Mesenchymal stem cell (in vitro differentiated cells and primary cell): Measurements from ENCODE around the gene ANKS1A.

Source experiments
- DNase-seq: peaks from one replicate; pipeline ENCODE4 v3.0.0-alpha.2; 2013
- H2AFZ ChIP-seq: one replicate; pipeline ENCODE4 v1.6.1; 2013; ENCODE audit warnings: low read depth, mild to moderate bottlenecking, control low read depth, inconsistent platforms, low read length, moderate library complexity
- H2AK5ac ChIP-seq: 2 replicates; pipeline ENCODE4 v1.6.1; 2013; ENCODE audit warnings: low read length, moderate library complexity, mild to moderate bottlenecking, inconsistent platforms; ENCODE audit not compliant: severe bottlenecking
- H2BK120ac ChIP-seq: one replicate; pipeline ENCODE4 v1.6.1; 2013; ENCODE audit warnings: low read depth, mild to moderate bottlenecking, inconsistent platforms, low read length, moderate library complexity
- H2BK12ac ChIP-seq, 2 experiments: one replicate each; pipeline ENCODE4 v1.6.1; 2013; ENCODE audit warnings: inconsistent platforms in 2 of 2, low read length in 2 of 2, mild to moderate bottlenecking in 2 of 2, moderate library complexity in 2 of 2, control low read depth in 1 of 2
- H2BK15ac ChIP-seq: one replicate; pipeline ENCODE4 v1.6.1; 2013; ENCODE audit warnings: mild to moderate bottlenecking, low read depth, inconsistent platforms; ENCODE audit not compliant: poor library complexity, severe bottlenecking
- H2BK5ac ChIP-seq: 2 replicates; pipeline ENCODE4 v1.6.1; 2013; ENCODE audit warnings: low read depth, mild to moderate bottlenecking, low read length, control low read depth, inconsistent platforms; ENCODE audit not compliant: poor library complexity, severe bottlenecking
- H3K14ac ChIP-seq, 2 experiments: one replicate each; pipeline ENCODE4 v1.6.1; 2013; ENCODE audit warnings: inconsistent platforms in 2 of 2, low read length in 2 of 2, control low read depth in 1 of 2, mild to moderate bottlenecking in 1 of 2, moderate library complexity in 1 of 2
- H3K18ac ChIP-seq, 2 experiments: one replicate each; pipeline ENCODE4 v1.6.1; 2013; ENCODE audit warnings: inconsistent platforms in 2 of 2, low read length in 2 of 2, control low read depth in 1 of 2, low read depth in 1 of 2, mild to moderate bottlenecking in 1 of 2
- H3K23ac ChIP-seq, 2 experiments: one replicate each; pipeline ENCODE4 v1.6.1; 2013; ENCODE audit warnings: inconsistent platforms in 2 of 2, low read length in 2 of 2, mild to moderate bottlenecking in 2 of 2, moderate library complexity in 2 of 2, control low read depth in 1 of 2
- H3K27ac ChIP-seq: 2 replicates; pipeline ENCODE4 v1.5.1; 2013; ENCODE audit warnings: mild to moderate bottlenecking, moderate library complexity, low read length, control low read depth, inconsistent platforms; ENCODE audit not compliant: poor library complexity, severe bottlenecking
- H3K27me3 ChIP-seq, 2 experiments: 2 replicates each; pipeline versions ENCODE4 v1.6.1 to v1.7.0; 2013; ENCODE audit warnings: low read length in 2 of 2, mild to moderate bottlenecking in 2 of 2, moderate library complexity in 2 of 2, control low read depth in 1 of 2, inconsistent platforms in 1 of 2; ENCODE audit not compliant: control insufficient read depth in 1 of 2, insufficient read depth in 1 of 2
- H3K36me3 ChIP-seq, 2 experiments: 2 replicates each; pipeline versions ENCODE4 v1.6.1 to v1.7.0; 2013; ENCODE audit warnings: low read length in 2 of 2, control low read depth in 1 of 2, inconsistent platforms in 1 of 2, low read depth in 1 of 2, mild to moderate bottlenecking in 1 of 2; ENCODE audit not compliant: insufficient read depth in 2 of 2, control insufficient read depth in 1 of 2
- H3K4ac ChIP-seq, 2 experiments: one replicate each; pipeline ENCODE4 v1.6.1; 2013; ENCODE audit warnings: inconsistent platforms in 2 of 2, low read length in 2 of 2, mild to moderate bottlenecking in 2 of 2, moderate library complexity in 2 of 2, control low read depth in 1 of 2, low read depth in 1 of 2
- H3K4me1 ChIP-seq: 2 replicates; pipeline ENCODE4 v1.6.1; 2013; ENCODE audit warnings: low read depth, low read length, control low read depth; ENCODE audit not compliant: control insufficient read depth, insufficient read depth
- H3K4me2 ChIP-seq: 2 replicates; pipeline ENCODE4 v1.6.1; 2013; ENCODE audit warnings: low read length, mild to moderate bottlenecking, inconsistent platforms; ENCODE audit not compliant: poor library complexity, severe bottlenecking
- H3K4me3 ChIP-seq, 2 experiments: 2 replicates each; pipeline versions ENCODE4 v1.5.1 to v1.7.0; 2013; ENCODE audit warnings: low read length in 2 of 2, mild to moderate bottlenecking in 2 of 2, control low read depth in 1 of 2, low read depth in 1 of 2; ENCODE audit not compliant: insufficient read depth in 1 of 2
- H3K79me1 ChIP-seq: replicated peaks from 2 replicates; pipeline ENCODE4 v1.6.1; 2013; ENCODE audit warnings: mild to moderate bottlenecking, control low read depth, low read length, inconsistent platforms; ENCODE audit not compliant: poor library complexity, severe bottlenecking
- H3K9ac ChIP-seq: 2 replicates; pipeline ENCODE4 v1.7.0; 2013; ENCODE audit warnings: mild to moderate bottlenecking, low read length, moderate library complexity
- H3K9me3 ChIP-seq: 2 replicates; pipeline ENCODE4 v1.7.0; 2013; ENCODE audit warnings: mild to moderate bottlenecking, low read length; ENCODE audit not compliant: control insufficient read depth
- H4K8ac ChIP-seq: one replicate; pipeline ENCODE4 v1.6.1; 2013; ENCODE audit warnings: inconsistent platforms, mild to moderate bottlenecking, low read length, moderate library complexity
- H4K91ac ChIP-seq: one replicate; pipeline ENCODE4 v1.6.1; 2013; ENCODE audit warnings: mild to moderate bottlenecking, low read length, inconsistent platforms
- WGBS: methylation state at CpG from one replicate; pipeline ENCODE4 v1.1.7; 2013; ENCODE audit warnings: mixed read lengths; 5-methylcytosine and 5-hydroxymethylcytosine counted together

ANKS1A gene

GRCh38 chr6:34990971-34991560, 102.0 kb downstream of the ANKS1A start:
- Histone ChIP-seq H3K4me3 (no peak overlapping the region), H3K4me2 (no peak overlapping the region), H3K14ac (no peak overlapping the region), H4K8ac (no peak overlapping the region), H2AK5ac (no peak overlapping the region), H2BK120ac (no peak overlapping the region), H2AFZ (no peak overlapping the region), H3K27ac (no peak overlapping the region), H3K23ac (no peak overlapping the region), H2BK5ac (no peak overlapping the region), H3K4ac (no peak overlapping the region), H2BK15ac (no peak overlapping the region), H3K27me3 (no peaks in the 10 kb centered on the region), H3K9me3 (no peaks in the 10 kb centered on the region), H2BK12ac (no peak overlapping the region), H3K9ac (peak overlapping the region; percentile 30), H3K36me3 (peaks cover 15 to 66% of the 10 kb centered on the region in 2 experiments), H4K91ac (no peak overlapping the region), H3K79me1 (peaks cover 2% of the 10 kb centered on the region), H3K18ac (no peak overlapping the region), H3K4me1 (peaks cover 2% of the 10 kb centered on the region)
- DNase-seq: peak; percentile 56
- 59% methylated on average over 2 of the region's 2 CpGs for WGBS

DNA sequence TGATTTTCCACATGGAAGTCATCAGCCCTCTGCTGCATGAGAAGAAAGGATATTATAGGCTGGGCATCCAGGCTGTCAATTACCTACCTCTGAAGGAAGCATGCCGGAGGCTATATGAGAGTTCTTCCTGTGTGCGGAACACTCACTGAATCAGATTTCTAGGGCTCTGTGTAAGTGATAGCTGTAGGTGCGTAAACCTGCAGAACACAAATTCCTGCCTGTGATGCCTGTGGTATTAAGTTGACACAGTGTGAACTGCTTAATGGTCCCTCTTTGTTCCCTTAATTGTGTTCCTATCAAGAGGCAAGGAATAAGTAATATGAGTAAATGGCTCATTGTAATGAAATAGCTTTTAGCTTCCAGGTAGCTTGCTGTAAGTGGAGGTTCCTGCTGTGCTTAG, 103.3 kb downstream of the ANKS1A start:
- Histone ChIP-seq H3K9me3 (no peaks in the 10 kb centered on the region), H2AK5ac (no peak overlapping the region), H3K23ac (no peak overlapping the region), H2BK120ac (no peak overlapping the region), H3K27ac (no peak overlapping the region), H2BK15ac (no peak overlapping the region), H3K4me3 (no peak overlapping the region), H3K18ac (no peak overlapping the region), H3K4me1 (peaks cover 2% of the 10 kb centered on the region), H4K8ac (peak overlapping the region; percentile 17), H3K4me2 (no peak overlapping the region), H3K14ac (no peak overlapping the region), H2BK12ac (no peak overlapping the region), H3K9ac (no peak overlapping the region), H3K27me3 (no peaks in the 10 kb centered on the region), H3K4ac (no peak overlapping the region), H3K79me1 (no peaks in the 10 kb centered on the region), H2AFZ (no peak overlapping the region), H3K36me3 (peaks cover 15 to 59% of the 10 kb centered on the region in 2 experiments), H2BK5ac (no peak overlapping the region), H4K91ac (no peak overlapping the region)
- DNase-seq: no peak
- WGBS: 97% methylated on average over 3 of the region's 3 CpGs

DNA sequence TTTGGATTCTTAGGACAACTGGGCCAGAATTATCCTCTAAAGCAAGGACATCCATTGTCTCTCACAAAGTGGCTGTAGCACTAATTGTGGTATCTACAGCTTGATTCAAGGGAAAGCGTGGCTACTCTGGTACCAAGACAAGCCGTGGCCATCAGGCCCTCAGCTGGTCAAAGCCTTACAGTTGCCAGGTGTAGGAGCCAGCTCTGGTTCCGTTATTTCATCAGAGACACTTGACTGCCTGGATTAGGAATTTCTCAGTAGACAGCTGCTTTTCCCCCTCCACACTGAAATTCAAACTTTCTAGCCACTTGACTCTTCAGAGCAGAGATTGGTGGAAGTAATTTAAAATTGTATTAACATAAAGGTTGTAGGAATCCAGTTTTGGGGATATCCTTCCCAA, 104.2 kb downstream of the ANKS1A start:
- H3K27ac ChIP-seq: no peak overlapping the region
- no peak for DNase-seq
- H3K4me3 ChIP-seq: no peak overlapping the region
- no peak overlapping the region for H4K91ac ChIP-seq
- H3K9me3 ChIP-seq: no peaks in the 10 kb centered on the region
- H3K79me1 ChIP-seq: no peaks in the 10 kb centered on the region
- H2BK12ac ChIP-seq: no peak overlapping the region
- no peak overlapping the region for H2BK120ac ChIP-seq
- H2BK15ac ChIP-seq: no peak overlapping the region
- H2BK5ac ChIP-seq: no peak overlapping the region
- no peak overlapping the region for H3K9ac ChIP-seq
- H3K4me1 ChIP-seq: peaks cover 2% of the 10 kb centered on the region
- H3K27me3 ChIP-seq: no peaks in the 10 kb centered on the region
- no peak overlapping the region for H3K4me2 ChIP-seq
- H3K36me3 ChIP-seq: peaks cover 15 to 56% of the 10 kb centered on the region in 2 experiments
- no peak overlapping the region for H3K4ac ChIP-seq
- H3K14ac ChIP-seq: no peak overlapping the region
- H3K23ac ChIP-seq: no peak overlapping the region
- no peak overlapping the region for H3K18ac ChIP-seq
- H2AK5ac ChIP-seq: no peak overlapping the region
- WGBS: 98% methylated on average over 3 of the region's 3 CpGs
- no peak overlapping the region for H2AFZ ChIP-seq
- H4K8ac ChIP-seq: no peak overlapping the region

DNA sequence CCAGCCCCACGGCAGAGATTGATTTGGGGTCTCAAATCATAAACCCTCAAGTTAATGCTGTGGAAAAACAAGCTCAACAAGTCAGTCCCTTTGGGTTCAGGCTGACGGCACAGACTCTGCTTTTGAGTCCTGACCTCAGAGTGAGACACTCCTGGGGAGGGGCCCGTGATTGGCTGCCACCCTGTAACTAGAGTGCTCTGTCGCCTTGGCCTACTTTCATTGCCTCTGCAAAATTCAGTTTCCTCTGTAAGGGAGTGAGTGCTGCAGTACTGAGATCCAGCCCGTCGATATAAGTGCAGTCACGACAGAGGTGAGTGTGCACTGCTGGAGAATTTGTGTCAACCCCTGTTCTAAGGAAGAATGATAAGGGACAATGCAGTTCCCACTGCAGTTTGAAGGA, 105.6 kb downstream of the ANKS1A start:
- no peak overlapping the region for H2AK5ac ChIP-seq
- no peak overlapping the region for H3K4me2 ChIP-seq
- no peak overlapping the region for H3K4ac ChIP-seq

More for the DNA sequence above, 105.6 kb downstream of the ANKS1A start:
- Histone ChIP-seq H4K8ac (no peak overlapping the region), H3K9ac (no peak overlapping the region), H3K27me3 (no peaks in the 10 kb centered on the region), H3K23ac (no peak overlapping the region), H3K18ac (no peak overlapping the region), H2BK12ac (no peak overlapping the region), H3K4me1 (peaks cover 2% of the 10 kb centered on the region), H3K79me1 (no peaks in the 10 kb centered on the region), H2BK15ac (no peak overlapping the region), H3K36me3 (peaks cover 22 to 46% of the 10 kb centered on the region in 2 experiments), H4K91ac (no peak overlapping the region), H2BK120ac (no peak overlapping the region), H3K4me3 (no peak overlapping the region), H3K9me3 (no peaks in the 10 kb centered on the region), H3K14ac (no peak overlapping the region), H3K27ac (no peak overlapping the region), H2BK5ac (no peak overlapping the region), H2AFZ (no peak overlapping the region)
- WGBS: 94% methylated on average over 7 of the region's 7 CpGs
- no peak for DNase-seq
